ENCODE results near the gene SCFD1. TPM values are rescaled to one million over a fixed set of nuclear protein-coding genes. Genes with fewer than 3 reads are reported as not detected.
A peak's percentile ranks its signal among the peaks of the same experiment; 100 is the strongest.

SCFD1 gene
- total RNA-seq, 1 experiment from 2014 or later = 126 TPM

DNA sequence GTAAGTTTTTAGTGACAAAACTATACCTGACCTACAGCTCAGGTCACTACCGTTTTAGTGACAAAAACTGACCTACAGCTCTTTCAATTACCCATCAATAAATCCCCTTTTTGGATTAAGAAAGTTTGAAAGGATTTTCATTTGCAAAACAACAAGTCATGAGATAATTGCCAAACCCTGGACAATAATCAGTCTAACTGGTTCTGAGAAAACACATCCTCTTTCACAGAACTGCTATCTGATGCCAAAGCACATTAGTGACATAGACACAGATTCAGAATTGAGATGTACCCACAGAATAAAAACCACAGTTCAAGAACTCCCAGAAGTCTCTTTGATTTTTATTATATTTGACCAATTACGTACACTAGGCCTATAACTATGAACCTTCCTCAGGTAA lies 126.2 kb downstream of the SCFD1 start:
- CTCF ChIA-PET = no interaction called here
- TF ChIP-seq, protein P1, sequence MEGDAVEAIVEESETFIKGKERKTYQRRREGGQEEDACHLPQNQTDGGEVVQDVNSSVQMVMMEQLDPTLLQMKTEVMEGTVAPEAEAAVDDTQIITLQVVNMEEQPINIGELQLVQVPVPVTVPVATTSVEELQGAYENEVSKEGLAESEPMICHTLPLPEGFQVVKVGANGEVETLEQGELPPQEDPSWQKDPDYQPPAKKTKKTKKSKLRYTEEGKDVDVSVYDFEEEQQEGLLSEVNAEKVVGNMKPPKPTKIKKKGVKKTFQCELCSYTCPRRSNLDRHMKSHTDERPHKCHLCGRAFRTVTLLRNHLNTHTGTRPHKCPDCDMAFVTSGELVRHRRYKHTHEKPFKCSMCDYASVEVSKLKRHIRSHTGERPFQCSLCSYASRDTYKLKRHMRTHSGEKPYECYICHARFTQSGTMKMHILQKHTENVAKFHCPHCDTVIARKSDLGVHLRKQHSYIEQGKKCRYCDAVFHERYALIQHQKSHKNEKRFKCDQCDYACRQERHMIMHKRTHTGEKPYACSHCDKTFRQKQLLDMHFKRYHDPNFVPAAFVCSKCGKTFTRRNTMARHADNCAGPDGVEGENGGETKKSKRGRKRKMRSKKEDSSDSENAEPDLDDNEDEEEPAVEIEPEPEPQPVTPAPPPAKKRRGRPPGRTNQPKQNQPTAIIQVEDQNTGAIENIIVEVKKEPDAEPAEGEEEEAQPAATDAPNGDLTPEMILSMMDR (IDR thresholded peaks at IDR 0.05; ENCODE audit: unreplicated experiment) = no peak
- Mint-ChIP-seq H3K4me1 (ENCODE audit: insufficient read depth, unreplicated experiment) (no peaks in the 10 kb centered on the region), H3K4me3 (ENCODE audit: unreplicated experiment) (no peak overlapping the region), H3K27ac (ENCODE audit: low read depth, unreplicated experiment) (no peak overlapping the region), H3K9me3 (ENCODE audit: unreplicated experiment) (peaks cover 5% of the 10 kb centered on the region), H3K27me3 (ENCODE audit: insufficient read depth, unreplicated experiment) (peaks cover 21% of the 10 kb centered on the region), H3K36me3 (ENCODE audit: insufficient read depth, unreplicated experiment) (peaks cover 6% of the 10 kb centered on the region)
- BruUV-seq (replicated peaks) = no TSS peak
- intact Hi-C loops (cut with micrococcal nuclease) = no loop called here
- POLR2A ChIA-PET = no interaction called here
- DNase-seq (ENCODE audit: unreplicated experiment) = no peak

DNA sequence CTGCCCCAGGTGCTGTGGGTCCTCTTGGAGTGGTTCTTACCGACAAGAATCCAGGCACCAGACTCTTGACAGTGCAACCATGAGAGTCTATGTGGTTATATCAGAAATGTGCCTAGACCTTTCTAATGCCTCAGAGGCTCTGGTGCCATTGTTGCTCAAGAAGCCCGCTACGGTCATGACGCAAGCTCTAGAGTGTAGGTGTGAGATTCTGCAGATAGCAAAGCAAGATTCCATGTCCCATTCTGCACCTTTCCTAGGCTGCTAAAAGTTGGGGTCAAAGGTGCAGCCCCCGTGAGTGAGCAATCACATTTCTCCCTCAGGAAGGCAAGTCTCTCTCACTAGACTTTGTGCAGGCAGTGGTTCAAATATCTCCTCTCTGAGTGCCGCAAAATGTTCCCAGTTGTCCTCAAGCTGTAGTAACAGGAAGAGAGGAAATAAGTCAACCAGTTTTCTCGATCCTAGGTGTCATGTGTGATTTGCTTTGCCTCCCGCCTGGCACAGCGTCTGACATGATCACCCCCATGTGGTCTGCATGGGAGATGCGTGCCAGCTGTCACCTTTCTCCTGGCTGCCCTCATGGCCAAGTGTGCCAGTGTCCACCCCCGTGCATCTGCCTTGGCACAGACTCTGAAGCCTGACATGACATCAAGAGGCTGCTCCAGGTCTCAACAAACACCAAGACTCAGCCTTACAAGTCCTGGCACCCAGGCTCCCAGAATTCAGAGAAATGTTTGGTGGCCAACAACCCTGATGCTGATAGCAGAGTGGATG lies 129.7 kb downstream of the SCFD1 start:
- Mint-ChIP-seq H3K4me3 (ENCODE audit: unreplicated experiment) (no peak overlapping the region), H3K36me3 (ENCODE audit: insufficient read depth, unreplicated experiment) (peaks cover 6% of the 10 kb centered on the region), H3K9me3 (ENCODE audit: unreplicated experiment) (no peaks in the 10 kb centered on the region), H3K27ac (ENCODE audit: low read depth, unreplicated experiment) (no peak overlapping the region), H3K27me3 (ENCODE audit: insufficient read depth, unreplicated experiment) (peaks cover 9% of the 10 kb centered on the region), H3K4me1 (ENCODE audit: insufficient read depth, unreplicated experiment) (no peaks in the 10 kb centered on the region)
- POLR2A ChIA-PET = no interaction called here
- CTCF ChIA-PET = no interaction called here
- TF ChIP-seq, protein P1 (IDR thresholded peaks at IDR 0.05; ENCODE audit: unreplicated experiment) = no peak
- intact Hi-C loops (cut with micrococcal nuclease) = no loop called here
- DNase-seq (ENCODE audit: unreplicated experiment) = peak; percentile 23
- BruUV-seq (replicated peaks) = no TSS peak

DNA sequence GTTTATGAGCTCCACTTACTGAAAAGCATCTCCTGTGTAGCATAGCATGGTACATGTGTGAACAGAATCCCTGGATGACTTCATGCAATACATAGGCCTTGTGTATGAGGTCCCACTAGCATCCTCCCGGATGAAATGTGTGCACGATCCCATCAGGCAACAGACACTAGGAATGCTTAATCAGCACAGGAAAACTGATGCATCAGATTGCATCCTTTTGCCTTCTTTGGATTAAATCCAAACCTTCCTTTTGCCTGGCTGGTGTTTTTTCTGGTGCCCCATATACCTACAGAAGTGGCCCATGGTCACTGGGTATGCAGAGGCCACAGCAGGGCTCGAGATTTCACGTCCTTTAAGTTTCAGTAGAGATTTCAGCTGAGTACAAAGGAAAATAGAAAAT lies 131.3 kb downstream of the SCFD1 start:
- no TSS peak for BruUV-seq (replicated peaks)
- ChIA-PET POLR2A (no interaction called here), CTCF (no interaction called here)
- no peaks in the 10 kb centered on the region for H3K36me3 Mint-ChIP-seq (ENCODE audit: insufficient read depth, unreplicated experiment)
- TF ChIP-seq, protein P1 (IDR thresholded peaks at IDR 0.05; ENCODE audit: unreplicated experiment) = no peak
- no peaks in the 10 kb centered on the region for H3K9me3 Mint-ChIP-seq (ENCODE audit: unreplicated experiment)
- no peaks in the 10 kb centered on the region for H3K27me3 Mint-ChIP-seq (ENCODE audit: insufficient read depth, unreplicated experiment)
- DNase-seq (ENCODE audit: unreplicated experiment) = no peak
- H3K4me1 Mint-ChIP-seq (ENCODE audit: insufficient read depth, unreplicated experiment) = no peaks in the 10 kb centered on the region
- intact Hi-C loops (cut with micrococcal nuclease) = no loop called here
- H3K27ac Mint-ChIP-seq (ENCODE audit: low read depth, unreplicated experiment) = no peak overlapping the region
- no peak overlapping the region for H3K4me3 Mint-ChIP-seq (ENCODE audit: unreplicated experiment)

DNA sequence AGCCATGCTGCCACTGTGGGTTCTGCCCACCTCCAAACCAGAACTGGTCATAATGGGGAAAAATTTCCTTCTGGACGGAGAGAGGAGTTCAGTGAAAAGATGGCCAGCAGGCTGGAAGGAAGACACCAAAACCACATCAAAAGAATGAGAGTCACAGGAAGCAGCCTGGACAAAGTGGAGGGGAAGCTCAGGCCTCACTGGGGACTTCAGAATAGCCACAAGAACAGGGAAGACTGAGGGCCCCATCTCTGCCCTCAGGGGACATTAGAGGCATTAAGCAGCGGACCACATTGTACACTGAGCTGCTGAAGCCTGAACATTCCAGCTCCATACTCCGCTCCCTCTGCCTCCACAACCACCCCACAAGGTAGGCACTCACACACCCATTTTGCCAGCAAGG lies 132.7 kb downstream of the SCFD1 start:
- Mint-ChIP-seq H3K27ac (ENCODE audit: low read depth, unreplicated experiment) (no peak overlapping the region), H3K9me3 (ENCODE audit: unreplicated experiment) (no peaks in the 10 kb centered on the region), H3K27me3 (ENCODE audit: insufficient read depth, unreplicated experiment) (no peaks in the 10 kb centered on the region), H3K4me1 (ENCODE audit: insufficient read depth, unreplicated experiment) (no peaks in the 10 kb centered on the region), H3K36me3 (ENCODE audit: insufficient read depth, unreplicated experiment) (no peaks in the 10 kb centered on the region), H3K4me3 (ENCODE audit: unreplicated experiment) (no peak overlapping the region)
- DNase-seq (ENCODE audit: unreplicated experiment) = no peak
- no TSS peak for BruUV-seq (replicated peaks)
- TF ChIP-seq, protein P1 (IDR thresholded peaks at IDR 0.05; ENCODE audit: unreplicated experiment) = no peak
- ChIA-PET POLR2A (interaction anchor here (1.2 kb wide), 1 partner anchor 135 kb away, joined by 3 read pairs; no protein-coding TSS in a partner anchor), CTCF (no interaction called here)
- intact Hi-C loops (cut with micrococcal nuclease) = no loop called here
